CD8-positive, alpha-beta memory T cell (primary cell): Measurements from ENCODE around the gene FREM1. TPM values are rescaled to one million over a fixed set of nuclear protein-coding genes. Genes with fewer than 3 reads are reported as not detected.

ENCODE experiments used
- CTCF ChIA-PET: fragments of 350-600 bp; sonication (Branson Sonifier 250); formaldehyde crosslinking; loops from one replicate; lab custom pipeline; 2021; ENCODE audit warnings: antibody characterized with exemption; lab: Charles Lee
- POLR2A ChIA-PET: fragments of 350-600 bp; sonication (Branson Sonifier 250); formaldehyde crosslinking; loops from one replicate; lab custom pipeline; 2021; ENCODE audit warnings: antibody characterized with exemption; lab: Charles Lee
- DNase-seq, 5 donors: peaks; one replicate each; pipeline versions ENCODE4 v3.0.0 to v3.0.0-alpha.2; 2020 to 2022; ENCODE audit warnings: mixed read lengths in 1 of 5
- H3K27ac ChIP-seq: one replicate; pipeline ENCODE4 v1.7.0; 2013; ENCODE audit warnings: low read depth, mild to moderate bottlenecking, low read length, moderate library complexity
- H3K27me3 ChIP-seq: 2 replicates; pipeline ENCODE4 v1.7.0; 2013; ENCODE audit warnings: low read length, mild to moderate bottlenecking; ENCODE audit not compliant: insufficient read depth, poor library complexity, severe bottlenecking
- H3K36me3 ChIP-seq: 2 replicates; pipeline ENCODE4 v1.7.0; 2013; ENCODE audit warnings: mild to moderate bottlenecking, low read length, moderate library complexity; ENCODE audit not compliant: insufficient read depth
- H3K4me1 ChIP-seq: 2 replicates; pipeline ENCODE4 v1.7.0; 2013; ENCODE audit warnings: mild to moderate bottlenecking, low read length, moderate library complexity; ENCODE audit not compliant: insufficient read depth
- H3K4me3 ChIP-seq: 2 replicates; pipeline ENCODE4 v1.7.0; 2013; ENCODE audit warnings: mild to moderate bottlenecking, low read length
- H3K9me3 ChIP-seq: 2 replicates; pipeline ENCODE4 v1.7.0; 2013; ENCODE audit warnings: mild to moderate bottlenecking, low read length
- H3K27ac Mint-ChIP-seq, 8 donors: one replicate each; pipeline ENCODE4 v1.8.0; 2020 to 2021; ENCODE audit warnings: mixed read lengths in 8 of 8, mild to moderate bottlenecking in 6 of 8, inconsistent platforms in 3 of 8, moderate library complexity in 3 of 8
- H3K27me3 Mint-ChIP-seq, 2 donors: one replicate each; pipeline ENCODE4 v1.8.0; 2020 to 2021; ENCODE audit warnings: mixed read lengths in 2 of 2, mild to moderate bottlenecking in 1 of 2, moderate library complexity in 1 of 2
- H3K36me3 Mint-ChIP-seq, 3 donors: one replicate each; pipeline ENCODE4 v1.8.0; 2020 to 2021; ENCODE audit warnings: mixed read lengths in 3 of 3, inconsistent platforms in 1 of 3, mild to moderate bottlenecking in 1 of 3
- H3K4me1 Mint-ChIP-seq, 3 donors: one replicate each; pipeline ENCODE4 v1.8.0; 2020 to 2021; ENCODE audit warnings: mixed read lengths in 3 of 3, inconsistent platforms in 1 of 3, mild to moderate bottlenecking in 1 of 3
- H3K4me3 Mint-ChIP-seq, 7 donors: one replicate each; pipeline ENCODE4 v1.8.0; 2020 to 2021; ENCODE audit warnings: mixed read lengths in 7 of 7, mild to moderate bottlenecking in 6 of 7, moderate library complexity in 4 of 7, inconsistent platforms in 2 of 7
- H3K9me3 Mint-ChIP-seq, 5 donors: one replicate each; pipeline ENCODE4 v1.8.0; 2020 to 2022; ENCODE audit warnings: mixed read lengths in 5 of 5, mild to moderate bottlenecking in 3 of 5, moderate library complexity in 2 of 5, inconsistent platforms in 1 of 5
- polyA plus RNA-seq: library from polyadenylated mRNA; unstranded; fragments of 300-500 nt; fragmentation: Illumina TruSeq; gene quantifications from one replicate; pipeline ENCODE4 v1.2.3, GENCODE V29; 2021
- total RNA-seq, 2 experiments: library from RNA; stranded (reverse); gene quantifications; one replicate each; pipeline ENCODE4 v1.2.3, GENCODE V29; 2021

The FREM1 gene
- total and polyA plus RNA-seq, 3 experiments from 2014 or later = not detected

GRCh38 chr9:14761584-14761983 is 148.6 kb downstream of the FREM1 start:
- Histone ChIP-seq H3K4me1 (no peaks in the 10 kb centered on the region), H3K9me3 (no peaks in the 10 kb centered on the region), H3K27ac (no peak overlapping the region), H3K27me3 (no peaks in the 10 kb centered on the region), H3K4me3 (no peak overlapping the region), H3K36me3 (no peaks in the 10 kb centered on the region)
- Mint-ChIP-seq H3K27ac (no peak overlapping the region), H3K4me1 (no peaks in the 10 kb centered on the region), H3K36me3 (no peaks in the 10 kb centered on the region), H3K27me3 (peaks cover 0 to 21% of the 10 kb centered on the region in 2 donors), H3K9me3 (no peaks in the 10 kb centered on the region), H3K4me3 (no peak overlapping the region)
- ChIA-PET CTCF (no interaction called here), POLR2A (no interaction called here)
- no peak for DNase-seq

- Histone ChIP-seq H3K4me3 (no peak overlapping the region), H3K27me3 (no peaks in the 10 kb centered on the region), H3K4me1 (no peaks in the 10 kb centered on the region), H3K36me3 (no peaks in the 10 kb centered on the region), H3K27ac (no peak overlapping the region), H3K9me3 (no peaks in the 10 kb centered on the region)
- H3K27me3 Mint-ChIP-seq = peaks cover 0 to 25% of the 10 kb centered on the region in 2 donors
- ChIA-PET POLR2A (no interaction called here), CTCF (no interaction called here)
- DNase-seq = no peak
- H3K36me3 Mint-ChIP-seq = no peaks in the 10 kb centered on the region
- H3K4me1 Mint-ChIP-seq = no peaks in the 10 kb centered on the region
- H3K27ac Mint-ChIP-seq = no peak overlapping the region
- no peaks in the 10 kb centered on the region for H3K9me3 Mint-ChIP-seq
- H3K4me3 Mint-ChIP-seq = no peak overlapping the region
Observed at GRCh38 chr9:14760060-14760459, 150.2 kb downstream of the FREM1 start.

- Histone ChIP-seq H3K4me3 (no peak overlapping the region), H3K4me1 (no peaks in the 10 kb centered on the region), H3K27me3 (no peaks in the 10 kb centered on the region), H3K27ac (no peak overlapping the region), H3K36me3 (no peaks in the 10 kb centered on the region), H3K9me3 (no peaks in the 10 kb centered on the region)
- ChIA-PET POLR2A (no interaction called here), CTCF (no interaction called here)
- H3K9me3 Mint-ChIP-seq = peaks cover 0 to 2% (median 0%) of the 10 kb centered on the region in 5 donors
- peaks cover 8 to 18% of the 10 kb centered on the region in 2 donors for H3K27me3 Mint-ChIP-seq
- H3K4me1 Mint-ChIP-seq = no peaks in the 10 kb centered on the region
- H3K4me3 Mint-ChIP-seq = no peak overlapping the region
- DNase-seq = no peak
- H3K36me3 Mint-ChIP-seq = no peaks in the 10 kb centered on the region
- H3K27ac Mint-ChIP-seq = no peak overlapping the region
Observed at GRCh38 chr9:14756291-14756690, 153.9 kb downstream of the FREM1 start.

- POLR2A ChIA-PET = no interaction called here
- CTCF ChIA-PET = no interaction called here
- no peak overlapping the region for H3K4me3 Mint-ChIP-seq
Observed at GRCh38 chr9:14752871-14753270, 157.4 kb downstream of the FREM1 start.

GRCh38 chr9:14752271-14752670 is 158.0 kb downstream of the FREM1 start:
- DNase-seq = no peak
- no peaks in the 10 kb centered on the region for H3K27me3 ChIP-seq
- ChIA-PET CTCF (no interaction called here), POLR2A (no interaction called here)
- Mint-ChIP-seq H3K27me3 (peaks cover 16 to 42% of the 10 kb centered on the region in 2 donors), H3K4me3 (no peak overlapping the region), H3K9me3 (peaks cover 0 to 2% (median 0%) of the 10 kb centered on the region in 5 donors), H3K4me1 (peaks cover 5 to 18% (median 7%) of the 10 kb centered on the region in 3 donors), H3K36me3 (no peaks in the 10 kb centered on the region), H3K27ac (no peak overlapping the region)
- H3K36me3 ChIP-seq = no peaks in the 10 kb centered on the region
- H3K4me1 ChIP-seq = no peaks in the 10 kb centered on the region
- no peak overlapping the region for H3K4me3 ChIP-seq
- H3K27ac ChIP-seq = no peak overlapping the region
- no peaks in the 10 kb centered on the region for H3K9me3 ChIP-seq

More at GRCh38 chr9:14752871-14753270, 157.4 kb downstream of the FREM1 start:
- H3K27me3 ChIP-seq = no peaks in the 10 kb centered on the region
- H3K4me3 ChIP-seq = no peak overlapping the region
- Mint-ChIP-seq H3K27ac (no peak overlapping the region), H3K9me3 (peaks cover 0 to 2% (median 0%) of the 10 kb centered on the region in 5 donors), H3K27me3 (peaks cover 16 to 43% of the 10 kb centered on the region in 2 donors), H3K36me3 (no peaks in the 10 kb centered on the region), H3K4me1 (peaks cover 5 to 18% (median 7%) of the 10 kb centered on the region in 3 donors)
- H3K4me1 ChIP-seq = no peaks in the 10 kb centered on the region
- H3K9me3 ChIP-seq = no peaks in the 10 kb centered on the region
- H3K36me3 ChIP-seq = no peaks in the 10 kb centered on the region
- no peak overlapping the region for H3K27ac ChIP-seq
- DNase-seq = no peak

- H3K27ac ChIP-seq = no peak overlapping the region
- CTCF ChIA-PET = no interaction called here
- no peak overlapping the region for H3K4me3 Mint-ChIP-seq
- H3K36me3 ChIP-seq = no peaks in the 10 kb centered on the region
- no peak overlapping the region for H3K27ac Mint-ChIP-seq
- no peaks in the 10 kb centered on the region for H3K4me1 ChIP-seq
- POLR2A ChIA-PET = no interaction called here
- H3K27me3 ChIP-seq = no peaks in the 10 kb centered on the region
- no peaks in the 10 kb centered on the region for H3K36me3 Mint-ChIP-seq
- peaks cover 0 to 2% (median 0%) of the 10 kb centered on the region in 5 donors for H3K9me3 Mint-ChIP-seq
- H3K9me3 ChIP-seq = no peaks in the 10 kb centered on the region
- H3K4me3 ChIP-seq = no peak overlapping the region
- DNase-seq = no peak
- H3K4me1 Mint-ChIP-seq = peaks cover 5 to 18% (median 7%) of the 10 kb centered on the region in 3 donors
- peaks cover 19 to 37% of the 10 kb centered on the region in 2 donors for H3K27me3 Mint-ChIP-seq
Observed at GRCh38 chr9:14750821-14751220, 159.4 kb downstream of the FREM1 start.

GRCh38 chr9:14749741-14750211 is 160.5 kb downstream of the FREM1 start:
- CTCF ChIA-PET = no interaction called here
- no peaks in the 10 kb centered on the region for H3K4me1 ChIP-seq
- POLR2A ChIA-PET = no interaction called here
- no peaks in the 10 kb centered on the region for H3K9me3 ChIP-seq
- Mint-ChIP-seq H3K4me3 (no peak overlapping the region), H3K4me1 (peaks cover 5 to 18% (median 7%) of the 10 kb centered on the region in 3 donors), H3K9me3 (peaks cover 0 to 2% (median 0%) of the 10 kb centered on the region in 5 donors), H3K27me3 (peaks cover 19 to 34% of the 10 kb centered on the region in 2 donors), H3K36me3 (no peaks in the 10 kb centered on the region), H3K27ac (no peak overlapping the region)
- no peak overlapping the region for H3K27ac ChIP-seq
- H3K27me3 ChIP-seq = no peaks in the 10 kb centered on the region
- peak in 2 of 5 donors; percentile 6 to 32 for DNase-seq
- no peak overlapping the region for H3K4me3 ChIP-seq
- no peaks in the 10 kb centered on the region for H3K36me3 ChIP-seq

- Mint-ChIP-seq H3K27me3 (peaks cover 14 to 34% of the 10 kb centered on the region in 2 donors), H3K4me3 (no peak overlapping the region), H3K27ac (no peak overlapping the region), H3K4me1 (peaks cover 5 to 18% (median 7%) of the 10 kb centered on the region in 3 donors), H3K9me3 (peaks cover 0 to 2% (median 0%) of the 10 kb centered on the region in 5 donors), H3K36me3 (no peaks in the 10 kb centered on the region)
- no peaks in the 10 kb centered on the region for H3K36me3 ChIP-seq
- no peak overlapping the region for H3K4me3 ChIP-seq
- no peaks in the 10 kb centered on the region for H3K4me1 ChIP-seq
- no peaks in the 10 kb centered on the region for H3K9me3 ChIP-seq
- ChIA-PET CTCF (no interaction called here), POLR2A (no interaction called here)
- no peak overlapping the region for H3K27ac ChIP-seq
- H3K27me3 ChIP-seq = no peaks in the 10 kb centered on the region
- no peak for DNase-seq
Observed at GRCh38 chr9:14748373-14748772, 161.9 kb downstream of the FREM1 start.
